ENCODE measurements around the gene ARHGAP11A.
"Not testable (repeated sequence)": the region's sequence is repeated elsewhere in the genome, so short reads cannot be mapped to it uniquely, and the experiment has no call there.

The ARHGAP11A gene

GRCh38 chr15:32615051-32615870 is at the start of gene ARHGAP11A:
TSS of gene ARHGAP11A (plus strand) at chr15:32615504. CDS start at chr15:32616212, 708 bp downstream.
- peak within 1 kb of the TSS; percentile 90 for H3K27ac ChIP-seq
- H3K9me3 ChIP-seq (ENCODE audit: severe bottlenecking) = not testable (repeated sequence)
- peak; percentile 92 for DNase-seq

GRCh38 chr15:32568988-32569387 is 46.3 kb upstream of the ARHGAP11A start:
- DNase-seq; H3K27me3 ChIP-seq (ENCODE audit: insufficient read depth, low read depth, severe bottlenecking); H3K36me3 ChIP-seq; H3K27ac ChIP-seq; H3K9me3 ChIP-seq (ENCODE audit: severe bottlenecking); H3K4me3 ChIP-seq (ENCODE audit: low read depth, low read length): not testable (repeated sequence)

More at GRCh38 chr15:32615051-32615870, at the start of gene ARHGAP11A:
- not testable (repeated sequence) for H3K27me3 ChIP-seq (ENCODE audit: insufficient read depth, low read depth, severe bottlenecking); H3K36me3 ChIP-seq
- peak within 1 kb of the TSS; percentile 87 for H3K4me3 ChIP-seq (ENCODE audit: low read depth, low read length)

- H3K27ac ChIP-seq; H3K27me3 ChIP-seq (ENCODE audit: insufficient read depth, low read depth, severe bottlenecking); H3K4me3 ChIP-seq (ENCODE audit: low read depth, low read length); H3K9me3 ChIP-seq (ENCODE audit: severe bottlenecking); DNase-seq; H3K36me3 ChIP-seq: not testable (repeated sequence)
These were observed 36.8 kb upstream of the ARHGAP11A start for GRCh38 chr15:32578482-32578881.

- H3K9me3 ChIP-seq (ENCODE audit: severe bottlenecking); H3K36me3 ChIP-seq; H3K27ac ChIP-seq; DNase-seq; H3K27me3 ChIP-seq (ENCODE audit: insufficient read depth, low read depth, severe bottlenecking); H3K4me3 ChIP-seq (ENCODE audit: low read depth, low read length): not testable (repeated sequence)
These were observed 29.5 kb upstream of the ARHGAP11A start for GRCh38 chr15:32585844-32586243.

GRCh38 chr15:32593151-32593550 is 22.2 kb upstream of the ARHGAP11A start, which contains the start of gene GOLGA8N:
TSS of gene GOLGA8N (plus strand) at chr15:32593456.
- H3K4me3 ChIP-seq (ENCODE audit: low read depth, low read length); H3K27ac ChIP-seq; H3K9me3 ChIP-seq (ENCODE audit: severe bottlenecking); DNase-seq; H3K27me3 ChIP-seq (ENCODE audit: insufficient read depth, low read depth, severe bottlenecking); H3K36me3 ChIP-seq: not testable (repeated sequence)

- H3K9me3 ChIP-seq (ENCODE audit: severe bottlenecking); H3K27me3 ChIP-seq (ENCODE audit: insufficient read depth, low read depth, severe bottlenecking); H3K36me3 ChIP-seq; H3K27ac ChIP-seq; H3K4me3 ChIP-seq (ENCODE audit: low read depth, low read length); DNase-seq: not testable (repeated sequence)
These were observed 5.8 kb upstream of the ARHGAP11A start for GRCh38 chr15:32609518-32609917.

- not testable (repeated sequence) for H3K9me3 ChIP-seq (ENCODE audit: severe bottlenecking); DNase-seq; H3K27ac ChIP-seq; H3K27me3 ChIP-seq (ENCODE audit: insufficient read depth, low read depth, severe bottlenecking); H3K4me3 ChIP-seq (ENCODE audit: low read depth, low read length); H3K36me3 ChIP-seq
These were observed 4.6 kb upstream of the ARHGAP11A start for GRCh38 chr15:32610719-32611118.

- not testable (repeated sequence) for H3K27me3 ChIP-seq (ENCODE audit: insufficient read depth, low read depth, severe bottlenecking); H3K27ac ChIP-seq; H3K9me3 ChIP-seq (ENCODE audit: severe bottlenecking); H3K36me3 ChIP-seq
- DNase-seq = peak; percentile 58
- peak overlapping the region; percentile 87 for H3K4me3 ChIP-seq (ENCODE audit: low read depth, low read length)
These were observed 623 bp upstream of the ARHGAP11A start for GRCh38 chr15:32614712-32615050.

GRCh38 chr15:32615871-32616426 is 645 bp downstream of the ARHGAP11A start:
- H3K27me3 ChIP-seq (ENCODE audit: insufficient read depth, low read depth, severe bottlenecking); H3K9me3 ChIP-seq (ENCODE audit: severe bottlenecking); DNase-seq; H3K36me3 ChIP-seq: not testable (repeated sequence)
- peak overlapping the region; percentile 90 for H3K27ac ChIP-seq
- H3K4me3 ChIP-seq (ENCODE audit: low read depth, low read length) = peak overlapping the region; percentile 87

GRCh38 chr15:32636410-32636809 is 21.1 kb downstream of the ARHGAP11A start:
- H3K36me3 ChIP-seq = peaks cover 69% of the 10 kb centered on the region
- no peak overlapping the region for H3K4me3 ChIP-seq (ENCODE audit: low read depth, low read length)
- no peak for TF ChIP-seq CTCF (IDR thresholded peaks at IDR 0.05; ENCODE audit: low read depth, low read length)

More at GRCh38 chr15:32636410-32636809, 21.1 kb downstream of the ARHGAP11A start:
- DNase-seq = no peak
- Histone ChIP-seq H3K9me3 (ENCODE audit: severe bottlenecking) (no peaks in the 10 kb centered on the region), H3K27ac (no peak overlapping the region), H3K27me3 (ENCODE audit: insufficient read depth, low read depth, severe bottlenecking) (no peaks in the 10 kb centered on the region)

Measured in WERI-Rb-1 (cell line).